Sciatic nerve (tissue), 2 donors: ENCODE measurements around the gene ULBP3. TPM values are rescaled to one million over a fixed set of nuclear protein-coding genes. Genes with fewer than 3 reads are reported as not detected.

ENCODE experiments used
- ATAC-seq: fragments of 200-7000 bp; cut with Tn5 transposase; one replicate; pipeline ENCODE4 v1.9.1; 2020; ENCODE audit warnings: mild to moderate bottlenecking, moderate library complexity
- DNase-seq: peaks from one replicate; pipeline ENCODE4 v3.0.0-alpha.2; 2020; ENCODE audit warnings: low spot score
- intact Hi-C: fragments of 100-400 bp; cut with DNase I; formaldehyde crosslinking; loops from one replicate; pipeline ENCODE4 v1.14.2; 2022
- total RNA-seq: library from RNA; stranded (reverse); fragmentation: NEBNext Ultra II Directional; extraction: Animal tissue kit (Norgen Biotek cat#: 25700); gene quantifications from one replicate; pipeline ENCODE4 v1.2.1, GENCODE V29; 2021
- donor health status: DM: no; HTN: no; CAD: no.
- donor health status: DM: no; HTN: no; CAD: no.

Gene ULBP3
- total RNA-seq: 2.9 TPM

GRCh38 chr6:150068720-150069648, at the start of gene ULBP3:
TSS of gene ULBP3 (minus strand) at chr6:150069121. CDS start at chr6:150069066, 55 bp downstream.
- intact Hi-C loops: no loop called here
- DNase-seq (peak; percentile 88), ATAC-seq (peak; percentile 95)

- ATAC-seq: no peak
- intact Hi-C loops: no loop called here
- DNase-seq: no peak
Measured at GRCh38 chr6:150118627-150119026, 49.7 kb upstream of the ULBP3 start.

- DNase-seq (no peak), ATAC-seq (no peak)
- intact Hi-C loops: no loop called here
Measured at GRCh38 chr6:150118203-150118602, 49.3 kb upstream of the ULBP3 start.

GRCh38 chr6:150116200-150116800, 47.4 kb upstream of the ULBP3 start:
- DNase-seq: no peak
- ATAC-seq: no peak
- intact Hi-C loops: no loop called here

- intact Hi-C loops: no loop called here
- ATAC-seq (no peak), DNase-seq (no peak)
Measured at GRCh38 chr6:150115769-150116168, 46.8 kb upstream of the ULBP3 start.

GRCh38 chr6:150112233-150112632, 43.3 kb upstream of the ULBP3 start:
- ATAC-seq (no peak), DNase-seq (no peak)
- intact Hi-C loops: no loop called here

- no peak for ATAC-seq
- DNase-seq: no peak
- intact Hi-C loops: no loop called here
Measured at GRCh38 chr6:150102750-150103270, 33.9 kb upstream of the ULBP3 start.

- DNase-seq (no peak), ATAC-seq (no peak)
- intact Hi-C loops: no loop called here
Measured at GRCh38 chr6:150100745-150101144, 31.8 kb upstream of the ULBP3 start.

GRCh38 chr6:150099953-150100352, 31.0 kb upstream of the ULBP3 start:
- ATAC-seq (no peak), DNase-seq (no peak)
- intact Hi-C loops: no loop called here

- intact Hi-C loops: no loop called here
- DNase-seq: no peak
- ATAC-seq: no peak
Measured at GRCh38 chr6:150099546-150099945, 30.6 kb upstream of the ULBP3 start.

- ATAC-seq (no peak), DNase-seq (no peak)
- intact Hi-C loops: no loop called here
Measured at GRCh38 chr6:150098155-150098554, 29.2 kb upstream of the ULBP3 start.

GRCh38 chr6:150093397-150093796, 24.5 kb upstream of the ULBP3 start:
- intact Hi-C loops: no loop called here
- ATAC-seq (no peak), DNase-seq (no peak)

GRCh38 chr6:150091476-150091875, 22.6 kb upstream of the ULBP3 start:
- DNase-seq (no peak), ATAC-seq (no peak)
- intact Hi-C loops: no loop called here

- intact Hi-C loops: no loop called here
- no peak for ATAC-seq
- DNase-seq: no peak
Measured at GRCh38 chr6:150090328-150090727, 21.4 kb upstream of the ULBP3 start.

GRCh38 chr6:150088481-150089154, 19.7 kb upstream of the ULBP3 start:
- intact Hi-C loops: no loop called here
- no peak for DNase-seq
- no peak for ATAC-seq

- ATAC-seq (no peak), DNase-seq (no peak)
- intact Hi-C loops: no loop called here
Measured at GRCh38 chr6:150087336-150087735, 18.4 kb upstream of the ULBP3 start.

GRCh38 chr6:150086026-150086425, 17.1 kb upstream of the ULBP3 start:
- DNase-seq: no peak
- no peak for ATAC-seq
- intact Hi-C loops: no loop called here

GRCh38 chr6:150084426-150084825, 15.5 kb upstream of the ULBP3 start:
- ATAC-seq (no peak), DNase-seq (no peak)
- intact Hi-C loops: no loop called here

GRCh38 chr6:150083839-150084238, 14.9 kb upstream of the ULBP3 start:
- DNase-seq: no peak
- intact Hi-C loops: no loop called here
- ATAC-seq: no peak

- intact Hi-C loops: no loop called here
- ATAC-seq (no peak), DNase-seq (no peak)
Measured at GRCh38 chr6:150081702-150082101, 12.8 kb upstream of the ULBP3 start.
